HCT116 (cell line): ENCODE results near the gene FTO. TPM values are rescaled to one million over a fixed set of nuclear protein-coding genes. Genes with fewer than 3 reads are reported as not detected.

Source experiments
- ATAC-seq: fragments of 200-7000 bp; cut with Tn5 transposase; 2 replicates; pipeline ENCODE4 v1.9.1; 2020; ENCODE audit warnings: mild to moderate bottlenecking, moderate library complexity
- BruUV-seq: library from RNA; stranded (reverse); fragments of 400-500 nt; replicated peaks from 2 replicates; lab custom pipeline; 2021; lab: Mats Ljungman, UMichigan
- CTCF ChIA-PET: fragments of 300-600 bp; sonication (Branson Sonifier 250); formaldehyde crosslinking; loops from one replicate; lab custom pipeline; 2021; ENCODE audit warnings: antibody characterized with exemption; lab: Charles Lee
- POLR2A ChIA-PET: fragments of 300-600, 350-600 bp; sonication (Branson Sonifier 250); formaldehyde crosslinking; loops from one replicate; lab custom pipeline; 2021; ENCODE audit warnings: antibody characterized with exemption; lab: Charles Lee
- RAD21 ChIA-PET, 2 experiments: fragments of 300-600 bp; sonication (Branson Sonifier 250); formaldehyde crosslinking; loops; one replicate each; lab custom pipeline; 2023; ENCODE audit warnings: low total read pairs in 2 of 2; ENCODE audit not compliant: uncharacterized antibody in 2 of 2, unreplicated experiment in 2 of 2, low non-redundant PET in 1 of 2; lab: Charles Lee
- DNase-seq: peaks from one replicate; pipeline ENCODE4 v3.0.0-alpha.2; 2010; ENCODE audit warnings: low read depth, low spot score
- H2AFZ ChIP-seq: fragments of 200-600 bp; shearing (Covaris generic), sonication (generic); 2 replicates; pipeline ENCODE4 v1.6.1; 2017; ENCODE audit warnings: low read depth, mixed run types, mixed read lengths, antibody characterized with exemption, low read length; ENCODE audit not compliant: poor library complexity, severe bottlenecking
- H3K27ac ChIP-seq: 2 replicates; pipeline ENCODE4 v1.5.1; 2012; ENCODE audit warnings: low read depth, low read length
- H3K27me3 ChIP-seq: fragments of 200-600 bp; sonication (generic); 2 replicates; pipeline ENCODE4 v1.6.1; 2016; ENCODE audit warnings: mixed run types, low read length, mixed read lengths; ENCODE audit not compliant: insufficient read depth
- H3K36me3 ChIP-seq, 2 experiments: fragments of 200-500 bp in 1 of 2; fragments of 200-600 bp in 1 of 2; sonication (Bioruptor generic) in 1 of 2; sonication (generic) in 1 of 2; 2 replicates each; pipeline versions ENCODE4 v1.5.1 to v1.6.1; 2014 to 2016; ENCODE audit warnings: low read length in 2 of 2, inconsistent platforms in 1 of 2, mixed read lengths in 1 of 2, mixed run types in 1 of 2; ENCODE audit not compliant: insufficient read depth in 2 of 2, control insufficient read depth in 1 of 2
- H3K4me1 ChIP-seq, 2 experiments: fragments of 200-600 bp in 1 of 2; sonication (generic) in 1 of 2; 2 replicates each; pipeline versions ENCODE4 v1.5.1 to v1.6.1; 2012 to 2017; ENCODE audit warnings: low read length in 2 of 2, inconsistent platforms in 1 of 2, mild to moderate bottlenecking in 1 of 2, mixed read lengths in 1 of 2, mixed run types in 1 of 2, moderate library complexity in 1 of 2; ENCODE audit not compliant: insufficient read depth in 2 of 2, control insufficient read depth in 1 of 2
- H3K4me2 ChIP-seq: fragments of 200-600 bp; sonication (generic); 2 replicates; pipeline ENCODE4 v1.6.1; 2017; ENCODE audit warnings: mixed run types, low read length, mixed read lengths
- H3K4me3 ChIP-seq, 2 experiments: fragments of 200-600 bp in 1 of 2; sonication (generic) in 1 of 2; replicated peaks in 1 of 2; 2 replicates each; pipeline ENCODE4 v1.5.1; 2011 to 2016; ENCODE audit warnings: low read length in 2 of 2, control low read depth in 1 of 2, low read depth in 1 of 2, mild to moderate bottlenecking in 1 of 2, mixed read lengths in 1 of 2, mixed run types in 1 of 2
- H3K79me2 ChIP-seq: fragments of 200-600 bp; sonication (generic); 2 replicates; pipeline ENCODE4 v1.6.1; 2017; ENCODE audit warnings: mild to moderate bottlenecking, mixed run types, low read length, moderate library complexity, mixed read lengths; ENCODE audit not compliant: insufficient read depth
- H3K9ac ChIP-seq: fragments of 200-600 bp; sonication (generic); 2 replicates; pipeline ENCODE4 v1.6.1; 2016; ENCODE audit warnings: low read length, mixed read lengths
- H3K9me2 ChIP-seq: fragments of 200-600 bp; sonication (generic), shearing (Covaris generic); 2 replicates; pipeline ENCODE4 v1.6.1; 2017; ENCODE audit warnings: mixed run types, mild to moderate bottlenecking, moderate library complexity; ENCODE audit not compliant: insufficient read depth
- H3K9me3 ChIP-seq, 2 experiments: fragments of 200-500 bp in 1 of 2; fragments of 200-600 bp in 1 of 2; sonication (Bioruptor generic) in 1 of 2; sonication (generic) in 1 of 2; 2 replicates each; pipeline ENCODE4 v1.6.1; 2014 to 2017; ENCODE audit warnings: low read length in 2 of 2, mixed read lengths in 2 of 2, inconsistent platforms in 1 of 2, low read depth in 1 of 2, mild to moderate bottlenecking in 1 of 2, mixed run types in 1 of 2, moderate library complexity in 1 of 2; ENCODE audit not compliant: control insufficient read depth in 1 of 2, insufficient read depth in 1 of 2
- H4K20me1 ChIP-seq: fragments of 200-600 bp; sonication (generic), shearing (Covaris generic); 2 replicates; pipeline ENCODE4 v1.6.1; 2017; ENCODE audit warnings: mixed run types, mild to moderate bottlenecking, moderate library complexity; ENCODE audit not compliant: insufficient read depth
- CBX3 ChIP-seq: IDR thresholded peaks from 2 replicates; pipeline ENCODE4 v1.6.1; 2012; ENCODE audit warnings: low read depth
- CEBPB ChIP-seq: IDR thresholded peaks from 2 replicates; pipeline ENCODE4 v1.6.1; 2012; ENCODE audit warnings: low read depth
- CTCF ChIP-seq, 3 experiments: fragments of 200-600 bp in 1 of 3; sonication (generic) in 1 of 3; IDR thresholded peaks in 2 of 3; conservative IDR thresholded peaks in 1 of 3; 2 replicates each; pipeline ENCODE4 v1.5.1; 2012 to 2017; ENCODE audit warnings: low read depth in 2 of 3, low read length in 2 of 3, antibody characterized with exemption in 1 of 3, borderline replicate concordance in 1 of 3, control low read depth in 1 of 3, mild to moderate bottlenecking in 1 of 3, mixed read lengths in 1 of 3, mixed run types in 1 of 3, moderate library complexity in 1 of 3; ENCODE audit not compliant: insufficient read depth in 1 of 3
- EGR1 ChIP-seq: IDR thresholded peaks from 2 replicates; pipeline ENCODE4 v1.6.1; 2012; ENCODE audit warnings: low read depth
- EZH2 ChIP-seq: fragments of 200-600 bp; sonication (generic); IDR thresholded peaks from 2 replicates; pipeline ENCODE4 v1.6.1; 2017; ENCODE audit warnings: antibody characterized with exemption, mixed run types
- EZH2phosphoT487 ChIP-seq: fragments of 200-600 bp; IDR thresholded peaks from 2 replicates; pipeline ENCODE4 v1.6.1; 2018; ENCODE audit warnings: antibody characterized with exemption, borderline replicate concordance
- FOSL1 ChIP-seq: IDR thresholded peaks from 2 replicates; pipeline ENCODE4 v1.6.1; 2012; ENCODE audit warnings: low read depth
- JUND ChIP-seq: IDR thresholded peaks from 2 replicates; pipeline ENCODE4 v1.6.1; 2012
- POLR2AphosphoS5 ChIP-seq: IDR thresholded peaks from 2 replicates; pipeline ENCODE4 v1.6.1; 2011; ENCODE audit warnings: mild to moderate bottlenecking, low read depth, low read length, moderate library complexity
- RAD21 ChIP-seq: IDR thresholded peaks from 2 replicates; pipeline ENCODE4 v1.6.1; 2012; ENCODE audit warnings: low read depth, mild to moderate bottlenecking
- REST ChIP-seq: IDR thresholded peaks from 2 replicates; pipeline ENCODE4 v1.6.1; 2012; ENCODE audit warnings: low read depth
- SP1 ChIP-seq: IDR thresholded peaks from 2 replicates; pipeline ENCODE4 v1.6.1; 2012; ENCODE audit warnings: low read depth
- SRF ChIP-seq: IDR thresholded peaks from 2 replicates; pipeline ENCODE4 v1.6.1; 2012; ENCODE audit warnings: low read depth
- TCF7L2 ChIP-seq: IDR thresholded peaks from 2 replicates; pipeline ENCODE4 v1.7.0; 2011; ENCODE audit warnings: borderline replicate concordance, inconsistent platforms; ENCODE audit not compliant: insufficient read depth, insufficient read length; ENCODE audit errors: extremely low read depth
- ZFX ChIP-seq: fragments of 450-650 bp; IDR thresholded peaks from 2 replicates; pipeline ENCODE4 v1.6.1; 2017
- ZNF274 ChIP-seq: fragments of 200-500 bp; sonication (Bioruptor generic); IDR thresholded peaks from 2 replicates; pipeline ENCODE4 v1.6.1; 2014; ENCODE audit warnings: mild to moderate bottlenecking, low read depth, low read length, inconsistent platforms
- intact Hi-C: fragments of 100-400 bp; cut with micrococcal nuclease; formaldehyde crosslinking; loops from 2 replicates; pipeline ENCODE4 v1.10.0; 2022
- total RNA-seq: library from RNA; stranded (reverse); gene quantifications from one replicate; pipeline ENCODE4 v1.2.1, GENCODE V29; 2021; ENCODE audit not compliant: unreplicated experiment
- TF ChIP-seq, protein P1 (sequence below): IDR thresholded peaks from 2 replicates; pipeline ENCODE4 v1.6.1; 2012
- TF ChIP-seq, protein P2 (sequence below): IDR thresholded peaks from 2 replicates; pipeline ENCODE4 v1.6.1; 2011; ENCODE audit warnings: mild to moderate bottlenecking, low read length, moderate library complexity; ENCODE audit not compliant: insufficient replicate concordance; ENCODE audit errors: extremely low read depth

Gene FTO
- total RNA-seq, 1 experiment from 2014 or later = 55.2 TPM

GRCh38 chr16:53894686-53895085 is 190.7 kb downstream of the FTO start:
- DNase-seq = no peak
- Histone ChIP-seq H3K9me3 (no peaks in the 10 kb centered on the region), H3K4me3 (no peak overlapping the region), H3K4me2 (no peak overlapping the region), H3K9me2 (no peaks in the 10 kb centered on the region), H2AFZ (no peak overlapping the region), H3K9ac (no peak overlapping the region), H3K79me2 (no peaks in the 10 kb centered on the region), H3K4me1 (no peaks in the 10 kb centered on the region), H4K20me1 (no peaks in the 10 kb centered on the region), H3K27ac (no peak overlapping the region), H3K27me3 (no peaks in the 10 kb centered on the region), H3K36me3 (no peaks in the 10 kb centered on the region)
- POLR2A ChIA-PET = no interaction called here
- no peak for ATAC-seq
- no TSS peak for BruUV-seq
- CTCF ChIA-PET = no interaction called here
- RAD21 ChIA-PET = no interaction called here
- intact Hi-C loops = loop anchor here (10.0 kb wide), 2 partner anchors 390 to 1060 kb away; partner anchors contain the start of gene IRX3
- TF ChIP-seq, protein P1, sequence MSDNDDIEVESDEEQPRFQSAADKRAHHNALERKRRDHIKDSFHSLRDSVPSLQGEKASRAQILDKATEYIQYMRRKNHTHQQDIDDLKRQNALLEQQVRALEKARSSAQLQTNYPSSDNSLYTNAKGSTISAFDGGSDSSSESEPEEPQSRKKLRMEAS = no peak
- TF ChIP-seq EZH2 (no peak), TCF7L2 (no peak), FOSL1 (no peak), SP1 (no peak), POLR2AphosphoS5 (no peak), JUND (no peak), RAD21 (no peak), ZFX (no peak), REST (no peak), CTCF (IDR thresholded peaks at IDR 0.05 in 2 of 3, conservative IDR thresholded peaks at IDR 0.05 in 1 of 3; ENCODE audit: borderline replicate concordance in 1 of 3, insufficient read depth in 1 of 3, low read depth in 2 of 3, low read length in 2 of 3) (no peak), CEBPB (no peak), SRF (no peak), EZH2phosphoT487 (no peak), EGR1 (no peak), ZNF274 (no peak), CBX3 (no peak)
- TF ChIP-seq, protein P2, sequence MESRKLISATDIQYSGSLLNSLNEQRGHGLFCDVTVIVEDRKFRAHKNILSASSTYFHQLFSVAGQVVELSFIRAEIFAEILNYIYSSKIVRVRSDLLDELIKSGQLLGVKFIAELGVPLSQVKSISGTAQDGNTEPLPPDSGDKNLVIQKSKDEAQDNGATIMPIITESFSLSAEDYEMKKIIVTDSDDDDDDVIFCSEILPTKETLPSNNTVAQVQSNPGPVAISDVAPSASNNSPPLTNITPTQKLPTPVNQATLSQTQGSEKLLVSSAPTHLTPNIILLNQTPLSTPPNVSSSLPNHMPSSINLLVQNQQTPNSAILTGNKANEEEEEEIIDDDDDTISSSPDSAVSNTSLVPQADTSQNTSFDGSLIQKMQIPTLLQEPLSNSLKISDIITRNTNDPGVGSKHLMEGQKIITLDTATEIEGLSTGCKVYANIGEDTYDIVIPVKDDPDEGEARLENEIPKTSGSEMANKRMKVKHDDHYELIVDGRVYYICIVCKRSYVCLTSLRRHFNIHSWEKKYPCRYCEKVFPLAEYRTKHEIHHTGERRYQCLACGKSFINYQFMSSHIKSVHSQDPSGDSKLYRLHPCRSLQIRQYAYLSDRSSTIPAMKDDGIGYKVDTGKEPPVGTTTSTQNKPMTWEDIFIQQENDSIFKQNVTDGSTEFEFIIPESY = no peak
